Measurements from ENCODE around the gene HSD3B7.

HSD3B7 gene

DNA sequence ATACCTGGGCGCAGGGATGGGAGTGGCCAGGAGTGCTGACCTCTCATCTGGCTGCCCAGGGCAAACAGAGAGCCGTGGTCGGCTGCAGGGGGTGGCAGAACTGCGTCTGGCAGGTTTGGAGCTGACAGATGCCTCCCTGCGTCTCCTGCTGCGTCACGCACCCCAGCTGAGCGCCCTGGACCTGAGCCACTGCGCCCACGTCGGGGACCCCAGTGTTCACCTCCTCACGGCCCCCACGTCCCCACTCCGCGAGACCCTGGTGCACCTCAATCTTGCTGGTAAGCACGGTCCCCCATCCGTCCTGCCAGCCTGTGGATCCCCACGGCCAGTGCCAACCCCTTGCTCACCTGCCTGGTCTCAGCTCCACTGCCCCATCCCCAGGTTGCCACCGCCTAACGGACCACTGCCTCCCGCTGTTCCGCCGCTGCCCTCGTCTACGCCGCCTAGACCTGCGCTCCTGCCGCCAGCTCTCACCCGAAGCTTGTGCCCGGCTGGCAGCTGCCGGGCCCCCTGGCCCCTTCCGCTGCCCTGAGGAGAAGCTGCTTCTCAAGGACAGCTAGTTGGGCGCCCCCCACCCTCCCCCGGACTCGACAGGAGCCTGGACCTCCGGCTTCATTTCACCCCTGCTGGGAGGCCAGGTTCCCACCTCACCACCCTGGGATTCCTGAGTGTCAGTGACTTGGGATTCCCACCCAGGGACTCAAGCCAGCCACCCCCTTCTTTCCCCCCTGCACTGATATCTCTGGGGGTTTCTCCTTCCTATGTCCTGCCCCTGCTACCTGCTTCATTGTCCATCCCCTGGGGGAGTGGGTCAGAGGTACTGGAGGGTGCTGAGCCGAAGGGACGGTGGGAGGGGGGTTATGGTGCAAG, 38.1 kb upstream of the HSD3B7 start (continued):
- TF ChIP-seq ZNF600 (tag by site-specific recombination; IDR thresholded peaks at IDR 0.05) = peak; percentile 55; the same call in 1 of the 2 replicates
- TF ChIP-seq ZNF530 (tag by site-specific recombination; IDR thresholded peaks at IDR 0.05; ENCODE audit: low read depth) = no peak
- TF ChIP-seq, protein P1, sequence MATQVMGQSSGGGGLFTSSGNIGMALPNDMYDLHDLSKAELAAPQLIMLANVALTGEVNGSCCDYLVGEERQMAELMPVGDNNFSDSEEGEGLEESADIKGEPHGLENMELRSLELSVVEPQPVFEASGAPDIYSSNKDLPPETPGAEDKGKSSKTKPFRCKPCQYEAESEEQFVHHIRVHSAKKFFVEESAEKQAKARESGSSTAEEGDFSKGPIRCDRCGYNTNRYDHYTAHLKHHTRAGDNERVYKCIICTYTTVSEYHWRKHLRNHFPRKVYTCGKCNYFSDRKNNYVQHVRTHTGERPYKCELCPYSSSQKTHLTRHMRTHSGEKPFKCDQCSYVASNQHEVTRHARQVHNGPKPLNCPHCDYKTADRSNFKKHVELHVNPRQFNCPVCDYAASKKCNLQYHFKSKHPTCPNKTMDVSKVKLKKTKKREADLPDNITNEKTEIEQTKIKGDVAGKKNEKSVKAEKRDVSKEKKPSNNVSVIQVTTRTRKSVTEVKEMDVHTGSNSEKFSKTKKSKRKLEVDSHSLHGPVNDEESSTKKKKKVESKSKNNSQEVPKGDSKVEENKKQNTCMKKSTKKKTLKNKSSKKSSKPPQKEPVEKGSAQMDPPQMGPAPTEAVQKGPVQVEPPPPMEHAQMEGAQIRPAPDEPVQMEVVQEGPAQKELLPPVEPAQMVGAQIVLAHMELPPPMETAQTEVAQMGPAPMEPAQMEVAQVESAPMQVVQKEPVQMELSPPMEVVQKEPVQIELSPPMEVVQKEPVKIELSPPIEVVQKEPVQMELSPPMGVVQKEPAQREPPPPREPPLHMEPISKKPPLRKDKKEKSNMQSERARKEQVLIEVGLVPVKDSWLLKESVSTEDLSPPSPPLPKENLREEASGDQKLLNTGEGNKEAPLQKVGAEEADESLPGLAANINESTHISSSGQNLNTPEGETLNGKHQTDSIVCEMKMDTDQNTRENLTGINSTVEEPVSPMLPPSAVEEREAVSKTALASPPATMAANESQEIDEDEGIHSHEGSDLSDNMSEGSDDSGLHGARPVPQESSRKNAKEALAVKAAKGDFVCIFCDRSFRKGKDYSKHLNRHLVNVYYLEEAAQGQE (tag by site-specific recombination; IDR thresholded peaks at IDR 0.05) = no peak
- TF ChIP-seq, protein P2, sequence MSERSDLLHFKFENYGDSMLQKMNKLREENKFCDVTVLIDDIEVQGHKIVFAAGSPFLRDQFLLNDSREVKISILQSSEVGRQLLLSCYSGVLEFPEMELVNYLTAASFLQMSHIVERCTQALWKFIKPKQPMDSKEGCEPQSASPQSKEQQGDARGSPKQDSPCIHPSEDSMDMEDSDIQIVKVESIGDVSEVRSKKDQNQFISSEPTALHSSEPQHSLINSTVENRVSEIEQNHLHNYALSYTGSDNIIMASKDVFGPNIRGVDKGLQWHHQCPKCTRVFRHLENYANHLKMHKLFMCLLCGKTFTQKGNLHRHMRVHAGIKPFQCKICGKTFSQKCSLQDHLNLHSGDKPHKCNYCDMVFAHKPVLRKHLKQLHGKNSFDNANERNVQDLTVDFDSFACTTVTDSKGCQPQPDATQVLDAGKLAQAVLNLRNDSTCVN (tag by site-specific recombination; optimal IDR thresholded peaks at IDR 0.05) = no peak
- TF ChIP-seq ZNF350 (tag by site-specific recombination; IDR thresholded peaks at IDR 0.05) = no peak
- no peak for TF ChIP-seq KLF8 (tag by site-specific recombination; IDR thresholded peaks at IDR 0.05)
- TF ChIP-seq GLIS1 (tag by site-specific recombination; IDR thresholded peaks at IDR 0.05) = peak; percentile 71
- peak; percentile 50; the same call in 1 of the 2 replicates for TF ChIP-seq ZNF10 (tag by site-specific recombination; IDR thresholded peaks at IDR 0.05)
- no peak for TF ChIP-seq ZNF37A (tag by site-specific recombination; IDR thresholded peaks at IDR 0.05)
- no peak for TF ChIP-seq ZNF239 (tag by site-specific recombination; IDR thresholded peaks at IDR 0.05)
- no peak for TF ChIP-seq ZBTB7A (tag by site-specific recombination; IDR thresholded peaks at IDR 0.05; ENCODE audit: low read depth)
- TF ChIP-seq ZBTB17 (tag by site-specific recombination; IDR thresholded peaks at IDR 0.05) = no peak
- no peak for TF ChIP-seq KLF1 (tag by site-specific recombination; IDR thresholded peaks at IDR 0.05)
- TF ChIP-seq, protein P3, sequence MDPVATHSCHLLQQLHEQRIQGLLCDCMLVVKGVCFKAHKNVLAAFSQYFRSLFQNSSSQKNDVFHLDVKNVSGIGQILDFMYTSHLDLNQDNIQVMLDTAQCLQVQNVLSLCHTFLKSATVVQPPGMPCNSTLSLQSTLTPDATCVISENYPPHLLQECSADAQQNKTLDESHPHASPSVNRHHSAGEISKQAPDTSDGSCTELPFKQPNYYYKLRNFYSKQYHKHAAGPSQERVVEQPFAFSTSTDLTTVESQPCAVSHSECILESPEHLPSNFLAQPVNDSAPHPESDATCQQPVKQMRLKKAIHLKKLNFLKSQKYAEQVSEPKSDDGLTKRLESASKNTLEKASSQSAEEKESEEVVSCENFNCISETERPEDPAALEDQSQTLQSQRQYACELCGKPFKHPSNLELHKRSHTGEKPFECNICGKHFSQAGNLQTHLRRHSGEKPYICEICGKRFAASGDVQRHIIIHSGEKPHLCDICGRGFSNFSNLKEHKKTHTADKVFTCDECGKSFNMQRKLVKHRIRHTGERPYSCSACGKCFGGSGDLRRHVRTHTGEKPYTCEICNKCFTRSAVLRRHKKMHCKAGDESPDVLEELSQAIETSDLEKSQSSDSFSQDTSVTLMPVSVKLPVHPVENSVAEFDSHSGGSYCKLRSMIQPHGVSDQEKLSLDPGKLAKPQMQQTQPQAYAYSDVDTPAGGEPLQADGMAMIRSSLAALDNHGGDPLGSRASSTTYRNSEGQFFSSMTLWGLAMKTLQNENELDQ (tag by site-specific recombination; IDR thresholded peaks at IDR 0.05; ENCODE audit: low read depth) = no peak
- no peak for TF ChIP-seq ZNF114 (tag by site-specific recombination; IDR thresholded peaks at IDR 0.05)

DNA sequence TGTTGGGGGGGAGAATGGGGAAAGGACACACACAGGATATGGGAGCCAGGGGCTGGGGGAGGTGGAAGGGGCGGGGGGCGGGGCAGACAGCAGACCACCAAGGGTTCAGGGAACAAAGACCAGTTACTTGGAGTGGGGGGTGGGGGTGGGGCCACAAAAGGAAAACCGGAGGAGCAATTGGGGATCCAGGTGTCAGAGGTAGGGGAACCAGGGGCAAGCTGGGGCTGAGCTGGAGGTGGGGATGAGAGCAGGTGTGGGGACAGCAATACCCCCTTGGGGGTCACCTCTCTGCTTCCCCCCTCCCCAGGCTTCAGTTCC, 37.5 kb upstream of the HSD3B7 start:
- Histone ChIP-seq H3K36me3 (ENCODE audit: control insufficient read depth in 2 of 2, insufficient read depth in 1 of 2, low read length in 2 of 2) (peaks cover 25 to 40% of the 10 kb centered on the region in 2 experiments; a peak in 2 of 3 replicates), H3K27ac (ENCODE audit: extremely low read depth, low read depth, low read length) (no peak overlapping the region), H3K4me3 (ENCODE audit: low read depth, low read length) (no peak overlapping the region), H3K4me1 (ENCODE audit: control insufficient read depth, insufficient read depth, low read length) (no peaks in the 10 kb centered on the region), H3K9me3 (ENCODE audit: control insufficient read depth, insufficient read depth, low read depth, low read length) (no peaks in the 10 kb centered on the region)
- TF ChIP-seq SP3 (tag by site-specific recombination; IDR thresholded peaks at IDR 0.05) (no peak), ZNF501 (tag by site-specific recombination; IDR thresholded peaks at IDR 0.05) (no peak), ZNF777 (tag by site-specific recombination; IDR thresholded peaks at IDR 0.05; ENCODE audit: borderline replicate concordance) (no peak), ZNF221 (tag by site-specific recombination; IDR thresholded peaks at IDR 0.05; ENCODE audit: borderline replicate concordance) (no peak), ZNF239 (tag by site-specific recombination; IDR thresholded peaks at IDR 0.05) (no peak), ZNF132 (tag by site-specific recombination; IDR thresholded peaks at IDR 0.05; ENCODE audit: borderline replicate concordance) (no peak), ZNF354C (tag by site-specific recombination; IDR thresholded peaks at IDR 0.05; ENCODE audit: borderline replicate concordance, low read depth) (no peak), BCL11B (tag by site-specific recombination; IDR thresholded peaks at IDR 0.05; ENCODE audit: low read depth) (no peak), ZNF274 (IDR thresholded peaks at IDR 0.05; ENCODE audit: low read length) (no peak), ZNF274 (tag by site-specific recombination; IDR thresholded peaks at IDR 0.05; ENCODE audit: borderline replicate concordance) (no peak)
- POLR2A ChIA-PET = no interaction called here
- CTCF ChIA-PET = interaction anchor here (0.6 to 0.7 kb wide), 2 partner anchors 37 to 38 kb away, joined by 3 to 6 read pairs; no protein-coding TSS in a partner anchor
